Stomach (tissue), 9 donors: ENCODE measurements around the gene CRISP1. TPM values are rescaled to one million over a fixed set of nuclear protein-coding genes. Genes with fewer than 3 reads are reported as not detected.
"Not testable (repeated sequence)": the region's sequence is repeated elsewhere in the genome, so short reads cannot be mapped to it uniquely, and the experiment has no call there.

Experiments
- DNase-seq, 2 donors: peaks; one replicate each; pipeline versions ENCODE4 v3.0.0 to v3.0.0-alpha.2; 2013 to 2019
- H3K27ac ChIP-seq, 5 donors: fragments of 200-600 bp in 4 of 5; sonication (generic) in 4 of 5; one replicate each; pipeline ENCODE4 v1.5.1; 2013 to 2019; ENCODE audit warnings: mild to moderate bottlenecking in 1 of 5, moderate library complexity in 1 of 5
- H3K27me3 ChIP-seq, 3 donors: fragments of 200-600 bp; sonication (generic); one replicate each; pipeline ENCODE4 v1.5.1; 2017 to 2019; ENCODE audit warnings: mixed run types in 1 of 3
- H3K36me3 ChIP-seq, 4 donors: fragments of 200-600 bp; sonication (generic); 1 replicate in 3 of 4; 2 replicates in 1 of 4; pipeline ENCODE4 v1.5.1; 2016 to 2019
- H3K4me1 ChIP-seq, 4 donors: fragments of 200-600 bp; sonication (generic); one replicate each; pipeline ENCODE4 v1.5.1; 2016 to 2019
- H3K4me3 ChIP-seq, 4 donors: fragments of 200-600 bp; sonication (generic) in 3 of 4; one replicate each; pipeline ENCODE4 v1.5.1; 2016 to 2019; ENCODE audit warnings: mild to moderate bottlenecking in 1 of 4
- H3K9me3 ChIP-seq, 4 donors: fragments of 200-600 bp; sonication (generic); one replicate each; pipeline ENCODE4 v1.5.1; 2016 to 2019
- CTCF ChIP-seq, 7 experiments: fragments of 450-650 bp in 4 of 7; fragments of 200-600 bp in 3 of 7; sonication (generic) in 3 of 7; IDR thresholded peaks; one replicate each; pipeline ENCODE4 v1.5.1; 2016 to 2019; ENCODE audit warnings: antibody characterized with exemption in 7 of 7, control low read depth in 2 of 7, mild to moderate bottlenecking in 1 of 7
- EP300 ChIP-seq: sonication (generic); formaldehyde crosslinking; IDR thresholded peaks from one replicate; pipeline ENCODE4 v1.6.1; 2017; ENCODE audit warnings: antibody characterized with exemption
- POLR2A ChIP-seq, 4 donors: fragments of 450-650 bp; IDR thresholded peaks; one replicate each; pipeline ENCODE4 v1.6.1; 2016; ENCODE audit warnings: antibody characterized with exemption in 4 of 4, control low read depth in 2 of 4, mild to moderate bottlenecking in 1 of 4, moderate library complexity in 1 of 4
- POLR2AphosphoS5 ChIP-seq, 3 donors: sonication (generic); formaldehyde crosslinking; IDR thresholded peaks; one replicate each; pipeline ENCODE4 v1.6.1; 2016; ENCODE audit warnings: antibody characterized with exemption in 3 of 3
- WGBS, 5 donors: extraction: QIAGEN DNeasy Blood & Tissue Kit in 3 of 5; methylation state at CpG; one replicate each; pipeline versions ENCODE4 v1.1.5 to v1.1.7; 2013 to 2018; 5-methylcytosine and 5-hydroxymethylcytosine counted together
- intact Hi-C: fragments of 100-400 bp; cut with DNase I; formaldehyde crosslinking; loops from one replicate; pipeline ENCODE4 v1.15.1; 2023; ENCODE audit warnings: low total_unique reads
- polyA plus RNA-seq, 3 donors: library from polyadenylated mRNA; stranded (reverse); fragments of 200-250 nt; gene quantifications; one replicate each; pipeline ENCODE4 v1.2.3, GENCODE V29; 2013
- total RNA-seq, 5 donors: library from RNA; depleted of rRNA; stranded (reverse); fragments of >200 nt; gene quantifications; one replicate each; pipeline versions ENCODE4 v1.1.0 to v1.2.3, GENCODE V29; 2014 to 2016
- donor health status: healthy with polysubstance abuse.
- donor health status: Bipolar disorder and iron deficiency.
- donor health status: healthy.

CRISP1 gene
- total and polyA plus RNA-seq, 8 donors: not detected

- DNase-seq: no peak
- Histone ChIP-seq H3K27me3 (no peaks in the 10 kb centered on the region), H3K4me1 (no peaks in the 10 kb centered on the region), H3K4me3 (no peak overlapping the region), H3K27ac (no peak overlapping the region), H3K36me3 (no peaks in the 10 kb centered on the region), H3K9me3 (peaks cover 0 to 16% (median 10%) of the 10 kb centered on the region in 4 donors)
- TF ChIP-seq POLR2A (IDR thresholded peaks at IDR 0.05) (no peak), EP300 (no peak), POLR2AphosphoS5 (IDR thresholded peaks at IDR 0.05) (no peak), CTCF (IDR thresholded peaks at IDR 0.05) (no peak)
- intact Hi-C loops: no loop called here
Measured at GRCh38 chr6:49898904-49899566, 32.7 kb upstream of the CRISP1 start.

- H3K27me3 ChIP-seq, H3K27ac ChIP-seq, DNase-seq, H3K4me1 ChIP-seq, H3K36me3 ChIP-seq, H3K4me3 ChIP-seq, intact Hi-C loops: not testable (repeated sequence)
- peaks cover 0 to 16% (median 10%) of the 10 kb centered on the region in 4 donors for H3K9me3 ChIP-seq
Measured at GRCh38 chr6:49895553-49895952, 29.2 kb upstream of the CRISP1 start.

- Histone ChIP-seq H3K27ac (no peak overlapping the region), H3K9me3 (peaks cover 0 to 16% (median 10%) of the 10 kb centered on the region in 4 donors), H3K27me3 (no peaks in the 10 kb centered on the region), H3K4me3 (no peak overlapping the region), H3K4me1 (no peaks in the 10 kb centered on the region), H3K36me3 (no peaks in the 10 kb centered on the region)
- 71 to 82% (median 79%) methylated on average over 1 to 3 of the region's 3 CpGs for WGBS, 5 donors
- TF ChIP-seq EP300: no peak
- no peak for TF ChIP-seq CTCF (IDR thresholded peaks at IDR 0.05)
- no peak for TF ChIP-seq POLR2AphosphoS5 (IDR thresholded peaks at IDR 0.05)
- no peak for TF ChIP-seq POLR2A (IDR thresholded peaks at IDR 0.05)
- no peak for DNase-seq
- intact Hi-C loops: no loop called here
Measured at GRCh38 chr6:49892280-49892679, 25.9 kb upstream of the CRISP1 start.

- no peak overlapping the region for H3K4me3 ChIP-seq
- intact Hi-C loops: no loop called here
Measured at GRCh38 chr6:49890988-49891387, 24.7 kb upstream of the CRISP1 start.

More at GRCh38 chr6:49890988-49891387, 24.7 kb upstream of the CRISP1 start:
- Histone ChIP-seq H3K4me1 (no peaks in the 10 kb centered on the region), H3K27ac (no peak overlapping the region), H3K9me3 (peaks cover 0 to 15% (median 8%) of the 10 kb centered on the region in 4 donors), H3K36me3 (no peaks in the 10 kb centered on the region), H3K27me3 (no peaks in the 10 kb centered on the region)
- TF ChIP-seq POLR2A (IDR thresholded peaks at IDR 0.05) (no peak), POLR2AphosphoS5 (IDR thresholded peaks at IDR 0.05) (no peak), EP300 (no peak), CTCF (IDR thresholded peaks at IDR 0.05) (no peak)
- no peak for DNase-seq
- 23 to 43% (median 31%) methylated on average over 7 of the region's 7 CpGs for WGBS, 5 donors
